ENCODE results near the gene ANXA11. TPM values are rescaled to one million over a fixed set of nuclear protein-coding genes. Genes with fewer than 3 reads are reported as not detected.

The ANXA11 gene
- total and polyA plus RNA-seq, 2 of the 4 experiments (the other 2 are of a cell fraction) = 39.4 to 109 TPM

GRCh38 chr10:80122110-80122710 lies 83.1 kb downstream of the ANXA11 start:
- H3K4me3 ChIP-seq (ENCODE audit: insufficient read depth, low read depth, low read length) = no peak overlapping the region

More at GRCh38 chr10:80122110-80122710, 83.1 kb downstream of the ANXA11 start:
- H2BK20ac ChIP-seq (ENCODE audit: low read depth, low read length) = no peak overlapping the region
- intact Hi-C loops (cut with micrococcal nuclease) (no loop called here), in situ Hi-C loops (cut with MboI; ENCODE audit: low sequenced_read_pairs) (no loop called here), dilution Hi-C loops (cut with HindIII; ENCODE audit: low sequenced_read_pairs, unreplicated experiment) (no loop called here)
- no peak overlapping the region for H3K23ac ChIP-seq (ENCODE audit: low read depth, low read length)
- DNase-seq = no peak
- no peak overlapping the region for H4K8ac ChIP-seq (ENCODE audit: low read depth in 2 of 2, low read length in 2 of 2)
- no peak overlapping the region for H2AK5ac ChIP-seq (ENCODE audit: low read depth, low read length)
- peaks cover 5% of the 10 kb centered on the region for H3K27me3 ChIP-seq (ENCODE audit: control insufficient read depth, insufficient read depth, low read length)
- no TSS peak for BruUV-seq (replicated peaks)
- H3K9ac ChIP-seq (ENCODE audit: low read depth, low read length) = no peak overlapping the region
- H4K5ac ChIP-seq (ENCODE audit: low read depth, low read length) = no peak overlapping the region
- H3K14ac ChIP-seq (replicated peaks; ENCODE audit: low read depth, low read length) = no peak overlapping the region
- no peak overlapping the region for H2BK120ac ChIP-seq (ENCODE audit: low read depth, low read length)
- no peak overlapping the region for H4K91ac ChIP-seq (ENCODE audit: insufficient read depth, low read depth, low read length)
- no peak for ATAC-seq (ENCODE audit: low read depth)
- TF ChIP-seq CEBPB (IDR thresholded peaks at IDR 0.05; ENCODE audit: low read depth, low read length) = no peak
- no peak for TF ChIP-seq RAD21 (IDR thresholded peaks at IDR 0.05; ENCODE audit: low read length)
- TF ChIP-seq RFX5 (IDR thresholded peaks at IDR 0.05; ENCODE audit: low read depth, low read length) = no peak
- no peak for TF ChIP-seq CHD1 (IDR thresholded peaks at IDR 0.05; ENCODE audit: low read depth, low read length)
- no peak overlapping the region for H2BK15ac ChIP-seq (ENCODE audit: low read depth, low read length)
- H4K20me1 ChIP-seq (ENCODE audit: insufficient read depth, low read length) = no peaks in the 10 kb centered on the region
- CTCF ChIA-PET = no interaction called here
- no peak overlapping the region for H2AFZ ChIP-seq (replicated peaks; ENCODE audit: low read length, poor library complexity)
- H3K4me2 ChIP-seq (ENCODE audit: low read depth, low read length) = no peak overlapping the region
- H2AK9ac ChIP-seq (replicated peaks; ENCODE audit: low read depth, low read length, poor library complexity) = no peak overlapping the region
- H3K27ac ChIP-seq (ENCODE audit: insufficient read depth, low read length) = no peak overlapping the region
- H3K9me1 ChIP-seq (ENCODE audit: insufficient read depth, low read length) = no peaks in the 10 kb centered on the region
- H2BK5ac ChIP-seq (ENCODE audit: low read depth, low read length, poor library complexity, severe bottlenecking) = no peak overlapping the region
- H3K4ac ChIP-seq (ENCODE audit: low read depth, low read length) = no peak overlapping the region
- no peak overlapping the region for H3K18ac ChIP-seq (ENCODE audit: low read depth, low read length)
- H3K36me3 ChIP-seq (ENCODE audit: control insufficient read depth, insufficient read depth, low read length) = no peaks in the 10 kb centered on the region
- POLR2A ChIA-PET (ENCODE audit: unreplicated experiment) = no interaction called here
- no peaks in the 10 kb centered on the region for H3K9me3 ChIP-seq (ENCODE audit: control insufficient read depth, insufficient read depth, low read length)
- no peaks in the 10 kb centered on the region for H3K4me1 ChIP-seq (ENCODE audit: control insufficient read depth, insufficient read depth, low read length)
- H3K56ac ChIP-seq (ENCODE audit: extremely low read depth, insufficient read depth, low read length) = no peak overlapping the region
- no peaks in the 10 kb centered on the region for H3K79me1 ChIP-seq (ENCODE audit: low read depth in 1 of 2, low read length in 2 of 2)
